IPS-20b (cell line): ENCODE data around the gene VPS13D.

Experiments used
- H3K27ac ChIP-seq: one replicate; pipeline ENCODE4 v1.5.1; 2013; ENCODE audit warnings: low read length
- H3K27me3 ChIP-seq: 2 replicates; pipeline ENCODE4 v1.6.1; 2013; ENCODE audit warnings: mild to moderate bottlenecking, low read length, inconsistent platforms; ENCODE audit not compliant: insufficient read depth
- H3K36me3 ChIP-seq: 2 replicates; pipeline ENCODE4 v1.6.1; 2013; ENCODE audit warnings: low read depth, mild to moderate bottlenecking, inconsistent platforms, low read length, moderate library complexity; ENCODE audit not compliant: insufficient read depth
- H3K4me1 ChIP-seq: 2 replicates; pipeline ENCODE4 v1.6.1; 2013; ENCODE audit warnings: mild to moderate bottlenecking, control low read depth, inconsistent platforms, low read length, moderate library complexity; ENCODE audit not compliant: insufficient read depth
- H3K4me3 ChIP-seq: 2 replicates; pipeline ENCODE4 v1.5.1; 2013; ENCODE audit warnings: mild to moderate bottlenecking, low read length, inconsistent platforms
- H3K9ac ChIP-seq: 2 replicates; pipeline ENCODE4 v1.6.1; 2013; ENCODE audit warnings: low read depth, mild to moderate bottlenecking, inconsistent platforms, low read length, moderate library complexity
- H3K9me3 ChIP-seq: 2 replicates; pipeline ENCODE4 v1.6.1; 2013; ENCODE audit warnings: mild to moderate bottlenecking, low read depth, low read length, inconsistent platforms; ENCODE audit not compliant: insufficient read depth

Gene VPS13D

DNA sequence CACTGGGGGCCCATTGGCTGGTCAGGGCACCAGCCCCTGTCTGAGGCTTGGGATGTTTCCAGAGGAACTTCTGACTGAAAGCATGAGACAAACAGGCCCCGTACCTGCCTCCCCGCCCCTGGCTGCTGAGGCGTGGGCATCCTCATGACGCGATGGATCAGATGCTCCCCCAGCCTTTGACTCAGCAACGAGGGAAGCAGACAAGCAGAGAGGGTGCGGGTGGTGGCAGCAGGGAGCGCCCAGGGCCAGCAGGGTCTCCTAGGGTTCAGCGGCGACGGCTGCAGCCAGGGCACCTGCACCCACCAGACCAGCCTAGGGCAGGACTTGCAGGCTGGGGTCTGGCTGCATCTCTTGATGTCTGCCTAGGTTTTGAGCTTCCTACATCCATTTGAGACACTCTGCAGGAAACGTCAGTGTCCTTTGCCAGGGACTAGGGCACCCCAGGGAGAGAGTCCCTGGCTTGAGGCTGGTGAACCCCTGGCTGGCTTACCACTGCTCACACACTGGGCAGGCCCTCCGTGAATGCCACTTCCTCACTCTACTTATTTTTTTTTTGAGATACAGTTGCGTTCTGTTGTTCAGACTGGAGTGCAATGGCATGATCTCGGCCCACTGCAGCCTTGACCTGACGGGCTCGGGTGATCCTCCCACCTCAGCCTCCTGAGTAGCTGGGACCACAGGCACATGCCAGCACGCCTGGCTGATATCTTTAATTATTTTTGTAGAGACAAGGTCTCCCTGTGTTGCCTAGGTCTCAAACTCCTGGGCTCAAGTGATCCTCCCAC lies 324.9 kb downstream of the VPS13D start:
- H3K4me1 ChIP-seq, result no peaks in the 10 kb centered on the region
- H3K27ac ChIP-seq, result no peak overlapping the region
- H3K4me3 ChIP-seq, result no peak overlapping the region
- no peaks in the 10 kb centered on the region for H3K9me3 ChIP-seq
- no peaks in the 10 kb centered on the region for H3K27me3 ChIP-seq
- H3K9ac ChIP-seq, result no peak overlapping the region
- no peaks in the 10 kb centered on the region for H3K36me3 ChIP-seq

DNA sequence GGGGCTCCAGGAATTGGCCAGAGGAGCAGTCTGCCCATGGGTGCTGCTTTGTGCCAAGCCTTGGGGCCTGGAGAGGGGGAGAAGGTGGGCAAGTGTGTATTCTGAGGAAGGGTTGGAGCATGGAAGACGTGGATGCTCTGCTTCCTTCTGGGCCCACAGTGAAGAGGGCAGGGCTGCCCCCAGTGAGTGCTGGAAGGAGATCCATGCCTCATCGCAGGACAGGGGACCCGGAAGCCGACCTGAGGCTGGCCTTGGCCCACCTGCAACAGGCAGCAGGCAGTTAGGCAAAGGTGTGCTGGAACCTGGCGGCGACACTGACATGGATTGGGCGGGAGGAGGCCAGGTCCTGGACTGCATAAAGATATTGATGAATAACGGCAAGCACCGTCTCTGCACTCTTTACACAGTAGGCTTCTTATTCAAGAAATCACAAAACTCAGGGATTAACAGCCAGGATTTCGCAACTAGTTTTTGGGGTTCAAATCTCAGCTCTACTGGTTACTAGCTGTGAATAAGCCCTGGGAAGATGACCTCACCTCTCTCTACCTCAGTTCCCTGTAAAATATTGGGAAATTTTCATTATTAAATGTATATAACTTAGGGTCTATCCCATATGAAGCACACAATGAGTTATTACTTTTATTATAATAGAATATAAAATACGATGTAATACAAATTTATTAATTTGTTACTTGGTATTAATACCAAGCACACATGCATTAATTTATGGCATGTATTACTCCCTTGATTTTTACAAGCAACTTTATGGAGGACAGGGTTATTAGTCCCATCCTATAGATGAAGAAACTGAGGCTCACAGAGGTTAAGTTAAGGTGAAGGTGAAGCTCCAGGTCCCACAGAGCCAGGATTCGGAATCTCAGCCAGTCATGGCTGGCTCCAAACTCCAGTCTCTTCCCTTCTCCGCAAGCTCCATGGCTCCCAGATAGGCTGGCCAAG lies 325.9 kb downstream of the VPS13D start:
- H3K27me3 ChIP-seq, result no peaks in the 10 kb centered on the region
- no peak overlapping the region for H3K27ac ChIP-seq
- H3K4me3 ChIP-seq, result no peak overlapping the region
- H3K36me3 ChIP-seq, result no peaks in the 10 kb centered on the region
- no peak overlapping the region for H3K9ac ChIP-seq
- H3K4me1 ChIP-seq, result no peaks in the 10 kb centered on the region
- no peaks in the 10 kb centered on the region for H3K9me3 ChIP-seq

DNA sequence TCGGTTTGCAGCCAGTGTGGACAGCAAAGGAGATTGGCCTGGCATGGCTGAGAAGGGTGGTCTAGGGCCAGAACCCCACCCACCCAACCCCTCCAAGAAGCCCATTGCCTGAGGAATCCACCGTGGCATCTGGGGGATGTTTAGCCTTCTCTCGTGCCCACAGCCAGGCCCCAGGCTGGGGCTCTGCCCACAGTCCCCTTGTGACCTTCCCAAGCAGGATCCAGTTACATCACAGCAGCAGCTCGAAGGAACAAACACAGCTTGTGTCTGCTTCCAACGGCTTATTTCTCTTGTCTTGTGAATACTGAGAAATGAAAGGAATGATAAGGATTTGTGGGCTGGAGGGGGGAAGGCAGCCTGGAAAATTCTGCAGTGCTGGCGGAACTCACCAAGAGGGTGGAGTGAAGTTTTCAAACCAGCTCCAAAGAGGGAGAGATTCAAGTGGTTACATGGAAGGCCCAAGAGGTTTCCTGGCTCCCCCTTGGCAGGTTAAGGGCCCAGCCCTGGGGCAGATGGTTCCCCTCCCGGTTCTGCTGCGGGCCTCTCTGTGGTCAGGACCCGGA lies 326.6 kb downstream of the VPS13D start:
- H3K27me3 ChIP-seq, result no peaks in the 10 kb centered on the region
- H3K4me3 ChIP-seq, result no peak overlapping the region
- no peaks in the 10 kb centered on the region for H3K9me3 ChIP-seq
- H3K4me1 ChIP-seq, result no peaks in the 10 kb centered on the region
- H3K27ac ChIP-seq, result no peak overlapping the region
- no peak overlapping the region for H3K9ac ChIP-seq
- no peaks in the 10 kb centered on the region for H3K36me3 ChIP-seq

DNA sequence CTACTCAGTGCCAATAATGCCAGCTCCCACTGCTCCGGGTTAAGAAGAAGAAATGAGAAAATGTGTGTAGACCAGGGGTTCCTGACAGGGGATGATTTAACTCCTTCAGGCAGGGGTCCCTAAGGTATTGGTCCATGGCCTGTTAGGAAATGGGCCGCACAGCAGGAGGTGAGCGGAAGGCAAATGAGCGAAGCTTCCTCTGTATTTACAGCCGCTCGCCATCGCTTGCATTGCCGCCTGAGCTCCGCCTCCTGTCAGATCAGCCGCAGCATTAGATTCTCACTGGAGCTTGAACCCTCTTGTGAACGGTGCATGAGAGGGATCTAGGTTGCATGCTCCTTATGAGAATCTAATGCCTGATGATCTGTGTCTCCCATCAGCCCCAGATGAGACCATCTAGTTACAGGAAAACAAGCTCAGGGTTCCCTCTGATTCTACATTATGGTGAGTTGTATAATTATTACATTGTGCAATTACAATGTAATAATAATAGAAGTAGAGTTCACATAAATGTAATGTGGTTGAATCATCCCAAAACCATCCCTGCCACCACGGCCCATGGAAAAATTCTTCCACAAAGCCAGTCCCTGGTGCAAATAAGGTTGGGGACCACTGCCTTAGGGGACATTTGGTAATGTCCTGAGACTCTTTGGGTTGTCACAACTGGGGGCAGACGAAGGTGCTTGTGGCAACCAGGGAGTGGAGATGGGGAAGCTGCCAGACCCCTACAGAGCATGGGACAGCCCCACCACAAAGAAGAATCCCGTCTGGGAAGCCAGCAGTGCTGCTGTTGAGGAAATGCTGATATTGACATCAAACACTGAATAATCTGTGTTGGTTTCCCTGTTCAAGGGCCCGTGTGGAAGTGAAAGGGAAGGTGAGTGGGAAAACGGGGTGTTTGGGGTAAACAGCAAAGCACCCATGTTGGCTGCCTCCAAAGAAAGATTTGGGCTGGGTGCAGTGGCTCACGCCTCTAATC lies 327.4 kb downstream of the VPS13D start:
- Histone ChIP-seq H3K9me3 (no peaks in the 10 kb centered on the region), H3K4me3 (no peak overlapping the region), H3K9ac (no peak overlapping the region), H3K36me3 (no peaks in the 10 kb centered on the region), H3K27me3 (no peaks in the 10 kb centered on the region), H3K27ac (no peak overlapping the region), H3K4me1 (no peaks in the 10 kb centered on the region)

DNA sequence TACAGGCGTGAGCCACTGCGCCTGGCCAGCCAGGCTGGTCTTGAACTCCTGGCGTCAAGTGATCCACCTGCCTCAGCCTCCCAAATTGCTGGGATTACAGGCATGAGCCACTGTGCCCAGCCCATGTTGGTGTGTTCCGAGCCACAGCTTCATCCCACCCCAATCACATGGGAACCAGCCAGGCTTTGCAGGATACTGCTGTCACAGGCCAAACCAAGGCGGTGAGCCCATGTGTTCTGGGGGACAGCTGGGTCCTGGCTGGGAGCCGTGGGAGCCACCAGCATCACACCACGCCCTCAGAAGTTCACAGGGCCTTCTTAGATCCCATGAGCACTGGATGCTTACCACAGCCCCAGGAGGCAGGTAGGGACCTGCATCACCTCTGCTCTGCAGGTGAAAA lies 331.3 kb downstream of the VPS13D start:
- no peaks in the 10 kb centered on the region for H3K4me1 ChIP-seq
- no peak overlapping the region for H3K9ac ChIP-seq
- H3K36me3 ChIP-seq, result no peaks in the 10 kb centered on the region
- no peaks in the 10 kb centered on the region for H3K27me3 ChIP-seq
- no peak overlapping the region for H3K4me3 ChIP-seq
- H3K27ac ChIP-seq, result no peak overlapping the region
- H3K9me3 ChIP-seq, result peaks cover 17% of the 10 kb centered on the region
